Endothelial cell of umbilical vein (primary cell): ENCODE data around the gene LCE1A. TPM values are rescaled to one million over a fixed set of nuclear protein-coding genes. Genes with fewer than 3 reads are reported as not detected.

ENCODE experiments used
- BruUV-seq: library from RNA; stranded (reverse); fragments of 400-500 nt; replicated peaks from 2 replicates; lab custom pipeline; 2021; lab: Mats Ljungman, UMichigan
- CTCF ChIA-PET: fragments of 300-600, 350-600 bp; sonication (Branson Sonifier 250); formaldehyde crosslinking; loops from one replicate; lab custom pipeline; 2021; ENCODE audit warnings: antibody characterized with exemption, inconsistent platforms; lab: Charles Lee
- POLR2A ChIA-PET: fragments of 300-600, 350-600 bp; sonication (Branson Sonifier 250); formaldehyde crosslinking; loops from one replicate; lab custom pipeline; 2021; ENCODE audit warnings: antibody characterized with exemption, inconsistent platforms; lab: Charles Lee
- DNase-seq: peaks from one replicate; pipeline ENCODE4 v3.0.0-alpha.2; 2011; ENCODE audit warnings: low read depth, low spot score
- FAIRE-seq: peaks from 2 replicates; lab custom pipeline; 2011; peaks lifted over from hg19 to GRCh38; lab: Jason Lieb, UNC
- H2AFZ ChIP-seq: 2 replicates; pipeline ENCODE4 v1.6.0; 2012; ENCODE audit warnings: low read depth, low read length, control low read depth, inconsistent platforms
- H3K27ac ChIP-seq: 2 replicates; pipeline ENCODE4 v1.5.1; 2011; ENCODE audit warnings: low read depth, mild to moderate bottlenecking, control low read depth, low read length, moderate library complexity; ENCODE audit not compliant: insufficient read depth
- H3K27me3 ChIP-seq, 2 experiments: 2 replicates each; pipeline versions ENCODE4 v1.6.0 to v1.6.1; 2011; ENCODE audit warnings: low read length in 2 of 2, mixed read lengths in 1 of 2; ENCODE audit not compliant: control insufficient read depth in 2 of 2, insufficient read depth in 2 of 2
- H3K36me3 ChIP-seq, 2 experiments: 2 replicates in 1 of 2; 3 replicates in 1 of 2; pipeline ENCODE4 v1.5.1; 2011; ENCODE audit warnings: low read length in 2 of 2, mild to moderate bottlenecking in 1 of 2, moderate library complexity in 1 of 2; ENCODE audit not compliant: control insufficient read depth in 2 of 2, insufficient read depth in 2 of 2; ENCODE audit errors: extremely low read depth in 1 of 2
- H3K4me1 ChIP-seq: 3 replicates; pipeline ENCODE4 v1.5.1; 2011; ENCODE audit warnings: mild to moderate bottlenecking, low read length; ENCODE audit not compliant: control insufficient read depth, insufficient read depth; ENCODE audit errors: extremely low read depth
- H3K4me2 ChIP-seq: 2 replicates; pipeline ENCODE4 v1.6.1; 2011; ENCODE audit warnings: low read length, control low read depth, mixed read lengths; ENCODE audit not compliant: insufficient read depth
- H3K4me3 ChIP-seq, 3 experiments: fragments of 200-600 bp in 1 of 3; sonication (generic), shearing (Covaris generic) in 1 of 3; replicated peaks in 1 of 3; 2 replicates each; pipeline ENCODE4 v1.5.1; 2011 to 2016; ENCODE audit warnings: control low read depth in 3 of 3, low read length in 3 of 3, mild to moderate bottlenecking in 2 of 3, inconsistent platforms in 1 of 3, low read depth in 1 of 3, moderate library complexity in 1 of 3; ENCODE audit not compliant: insufficient read depth in 1 of 3
- H3K79me2 ChIP-seq: 2 replicates; pipeline ENCODE4 v1.6.0; 2012; ENCODE audit warnings: low read length, inconsistent platforms; ENCODE audit not compliant: control insufficient read depth, insufficient read depth
- H3K9ac ChIP-seq: replicated peaks from 2 replicates; pipeline ENCODE3; 2011; ENCODE audit warnings: low read length, control low read depth; ENCODE audit not compliant: insufficient read depth; ENCODE audit errors: extremely low read depth
- H3K9me1 ChIP-seq: replicated peaks from 3 replicates; pipeline ENCODE4 v1.6.0; 2011; ENCODE audit warnings: mild to moderate bottlenecking, low read length; ENCODE audit not compliant: control insufficient read depth, insufficient read depth; ENCODE audit errors: extremely low read depth
- H3K9me3 ChIP-seq: replicated peaks from 2 replicates; pipeline ENCODE4 v1.5.1; 2012; ENCODE audit warnings: low read length, inconsistent platforms; ENCODE audit not compliant: control insufficient read depth, insufficient read depth
- H4K20me1 ChIP-seq: replicated peaks from 2 replicates; pipeline ENCODE3; 2011; ENCODE audit warnings: mild to moderate bottlenecking, low read length; ENCODE audit not compliant: control insufficient read depth, insufficient read depth; ENCODE audit errors: extremely low read depth
- CTCF ChIP-seq, 2 donors: IDR thresholded peaks; 1 replicate in 1 of 2; 2 replicates in 1 of 2; pipeline ENCODE4 v1.5.1; 2011; ENCODE audit warnings: low read length in 2 of 2, mild to moderate bottlenecking in 2 of 2, moderate library complexity in 2 of 2, control low read depth in 1 of 2, inconsistent platforms in 1 of 2, low read depth in 1 of 2; ENCODE audit not compliant: insufficient read depth in 1 of 2; ENCODE audit errors: extremely low read depth in 1 of 2
- EZH2 ChIP-seq: IDR thresholded peaks from 2 replicates; pipeline ENCODE4 v1.6.1; 2012; ENCODE audit warnings: borderline replicate concordance, low read depth, mild to moderate bottlenecking, moderate library complexity, low read length, inconsistent platforms; ENCODE audit not compliant: severe bottlenecking
- FOS ChIP-seq: IDR thresholded peaks from 2 replicates; pipeline ENCODE4 v1.6.1; 2011; ENCODE audit warnings: mild to moderate bottlenecking, low read length, moderate library complexity, borderline replicate concordance; ENCODE audit not compliant: insufficient read depth
- GATA2 ChIP-seq: IDR thresholded peaks from 2 replicates; pipeline ENCODE4 v1.7.0; 2011; ENCODE audit warnings: low read depth, mild to moderate bottlenecking, moderate library complexity, mixed read lengths, low read length; ENCODE audit not compliant: insufficient read length, insufficient read depth
- JUN ChIP-seq: IDR thresholded peaks from 2 replicates; pipeline ENCODE4 v1.6.1; 2011; ENCODE audit warnings: borderline replicate concordance, low read depth; ENCODE audit not compliant: insufficient read length, insufficient read depth
- MYC ChIP-seq: IDR thresholded peaks from one replicate; pipeline ENCODE4 v1.6.1; 2011; ENCODE audit warnings: mild to moderate bottlenecking, low read depth, low read length
- POLR2A ChIP-seq: IDR thresholded peaks from 2 replicates; pipeline ENCODE4 v1.6.1; 2012; ENCODE audit warnings: low read depth, mild to moderate bottlenecking, control low read depth, low read length
- POLR2AphosphoS5 ChIP-seq: IDR thresholded peaks from 2 replicates; pipeline ENCODE4 v1.6.1; 2012; ENCODE audit warnings: low read depth, mild to moderate bottlenecking, control low read depth, low read length, moderate library complexity; ENCODE audit not compliant: insufficient read depth
- dilution Hi-C: fragments of 300-500 bp; cut with MboI; formaldehyde crosslinking; loops from one replicate; pipeline ENCODE4 v1.15.0; 2019; ENCODE audit warnings: low sequenced_read_pairs; ENCODE audit not compliant: extremely low pct_ligation_motif_present
- intact Hi-C: fragments of 100-400 bp; cut with micrococcal nuclease; formaldehyde crosslinking; loops from one replicate; pipeline ENCODE4 v1.10.0; 2022
- polyA plus RNA-seq, 4 experiments: library from polyadenylated mRNA; depleted of rRNA in 3 of 4; stranded (reverse) in 3 of 4; unstranded in 1 of 4; fragments of >200 nt; gene quantifications; 2 replicates each; pipeline versions ENCODE4 v1.2.1 to v1.2.3, GENCODE V29; 2011 to 2012; ENCODE audit warnings: missing spikeins in 1 of 4
- total RNA-seq: library from RNA; stranded (reverse); gene quantifications from 2 replicates; pipeline ENCODE4 v1.2.3, GENCODE V29; 2021
- TF ChIP-seq, protein P1 (sequence below): IDR thresholded peaks from 2 replicates; pipeline ENCODE4 v1.6.1; 2011; ENCODE audit not compliant: insufficient read depth, insufficient read length

LCE1A gene
- total and polyA plus RNA-seq, 2 donors (not counting 3 experiments of a cell fraction or from before 2014, with no cell fraction given): not detected

DNA sequence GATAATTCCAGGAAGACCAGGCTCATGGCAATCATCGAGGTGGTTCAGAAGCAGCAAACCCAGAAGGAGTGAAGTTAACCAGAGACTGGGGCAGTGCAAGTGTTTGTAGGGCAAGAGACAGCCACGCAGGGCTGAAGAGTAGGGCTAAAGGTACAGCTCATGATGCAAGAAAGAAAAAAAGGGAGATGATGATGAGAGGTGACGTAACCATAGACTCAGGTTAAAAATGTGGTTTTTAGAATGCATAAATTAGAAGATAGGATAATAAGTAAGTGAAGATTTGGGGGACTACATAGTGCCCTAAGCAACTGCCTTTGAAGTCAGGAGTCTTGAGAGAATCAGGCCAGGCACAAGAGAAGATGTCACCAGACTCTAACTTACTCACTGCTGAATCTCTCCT lies 32.9 kb downstream of the LCE1A start:
- no peak for DNase-seq
- dilution Hi-C loops (no loop called here), intact Hi-C loops (no loop called here)
- Histone ChIP-seq H3K9ac (no peak overlapping the region), H3K4me3 (no peak overlapping the region), H3K79me2 (no peaks in the 10 kb centered on the region), H3K27ac (no peak overlapping the region), H3K4me2 (no peak overlapping the region), H3K9me1 (no peaks in the 10 kb centered on the region), H3K36me3 (no peaks in the 10 kb centered on the region), H4K20me1 (no peaks in the 10 kb centered on the region), H2AFZ (no peak overlapping the region), H3K4me1 (no peaks in the 10 kb centered on the region), H3K27me3 (no peaks in the 10 kb centered on the region), H3K9me3 (no peaks in the 10 kb centered on the region)
- ChIA-PET CTCF (no interaction called here), POLR2A (no interaction called here)
- no peak for FAIRE-seq
- BruUV-seq: no TSS peak
- TF ChIP-seq FOS (no peak), CTCF (IDR thresholded peaks at IDR 0.05; ENCODE audit: extremely low read depth in 1 of 2, insufficient read depth in 1 of 2, low read depth in 1 of 2, low read length in 2 of 2) (no peak), JUN (no peak), MYC (no peak), GATA2 (no peak), POLR2A (no peak), EZH2 (no peak), POLR2AphosphoS5 (no peak)
- TF ChIP-seq, protein P1, sequence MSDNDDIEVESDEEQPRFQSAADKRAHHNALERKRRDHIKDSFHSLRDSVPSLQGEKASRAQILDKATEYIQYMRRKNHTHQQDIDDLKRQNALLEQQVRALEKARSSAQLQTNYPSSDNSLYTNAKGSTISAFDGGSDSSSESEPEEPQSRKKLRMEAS: no peak
